Stimulated activated CD4-positive, alpha-beta T cell treated with anti-CD3 and anti-CD28 coated beads, Interleukin-1b, Interleukin-23, amount 100 ng/mL, for 1 hour (primary cell): Measurements from ENCODE around the gene CLCF1.

Experiments
- DNase-seq, 2 donors: peaks; one replicate each; pipeline ENCODE4 v3.0.0-alpha.2; 2020; ENCODE audit warnings: low read depth in 2 of 2

CLCF1 gene

GRCh38 chr11:67395555-67396258 lies 22.3 kb upstream of the CLCF1 start:
- no peak for DNase-seq

DNA sequence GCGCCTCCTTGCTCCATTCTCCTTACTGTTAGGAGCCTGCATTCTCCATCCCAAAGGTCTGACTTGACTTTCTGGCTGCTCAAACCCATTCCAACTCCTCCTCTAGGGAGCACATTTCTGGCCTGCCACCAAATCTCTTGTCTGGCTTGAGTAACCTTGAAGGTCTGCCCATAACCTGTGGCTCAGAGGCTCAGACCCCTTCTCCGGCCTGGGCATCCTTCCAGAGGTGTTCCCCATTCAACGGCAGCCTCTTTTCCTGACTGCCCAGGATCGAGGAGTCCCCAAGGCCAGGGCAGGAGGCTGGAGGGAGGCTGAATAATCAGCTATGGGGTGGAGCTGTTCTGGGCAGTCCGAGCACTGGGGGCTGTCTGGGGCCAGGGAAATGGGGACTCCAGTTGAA lies 20.6 kb upstream of the CLCF1 start:
- DNase-seq = no peak

- DNase-seq = no peak
Observed at GRCh38 chr11:67393437-67393836, 20.0 kb upstream of the CLCF1 start.

GRCh38 chr11:67392183-67392715 lies 18.9 kb upstream of the CLCF1 start:
- no peak for DNase-seq

- DNase-seq = peak; percentile 77 to 80
Observed at GRCh38 chr11:67391304-67392182, 18.1 kb upstream of the CLCF1 start, which contains the start of gene RAD9A. RAD9A (plus strand) TSS chr11:67391986; CDS start chr11:67392045, 59 bp downstream.

GRCh38 chr11:67390947-67391303 lies 17.5 kb upstream of the CLCF1 start:
- DNase-seq = no peak

DNA sequence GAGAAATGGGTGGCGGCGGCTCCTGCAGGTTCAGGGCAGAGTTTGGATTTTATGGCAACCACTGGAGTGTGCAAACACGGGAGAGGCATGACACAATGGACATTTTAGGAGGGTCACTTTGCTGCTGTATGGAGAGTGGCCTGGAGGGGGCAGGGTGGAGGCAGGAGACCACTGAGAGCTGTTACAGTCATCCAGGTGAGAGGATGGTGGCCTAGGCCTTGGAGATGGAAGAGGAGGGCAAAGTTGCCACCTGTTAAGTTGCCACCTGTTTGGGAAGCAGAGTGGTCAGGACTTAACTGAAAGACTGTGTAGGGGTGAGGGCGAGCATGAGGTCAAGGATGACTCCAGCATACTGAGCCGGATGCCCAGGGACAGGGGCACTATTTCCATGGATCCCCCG lies 16.1 kb upstream of the CLCF1 start:
- DNase-seq = no peak

DNA sequence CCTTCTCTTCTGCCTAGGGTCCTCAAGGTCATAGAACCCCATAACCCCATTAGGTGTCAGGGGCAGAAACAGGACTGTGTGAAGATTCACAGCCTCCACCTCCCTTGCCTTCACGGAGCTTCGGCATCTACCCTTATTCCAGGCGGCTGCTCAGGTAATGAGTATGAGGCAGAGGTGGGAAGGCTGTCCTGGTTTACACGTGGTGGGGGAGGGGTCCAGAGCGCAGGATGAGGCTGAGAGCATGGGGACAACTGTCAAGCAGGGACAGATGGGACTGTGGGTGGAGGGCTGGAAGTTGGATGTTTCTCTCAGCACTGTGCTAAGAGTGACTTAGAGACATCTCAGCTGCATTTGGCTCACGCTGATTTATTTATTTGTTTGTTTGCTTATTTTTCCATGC lies 14.1 kb upstream of the CLCF1 start:
- no peak for DNase-seq

DNA sequence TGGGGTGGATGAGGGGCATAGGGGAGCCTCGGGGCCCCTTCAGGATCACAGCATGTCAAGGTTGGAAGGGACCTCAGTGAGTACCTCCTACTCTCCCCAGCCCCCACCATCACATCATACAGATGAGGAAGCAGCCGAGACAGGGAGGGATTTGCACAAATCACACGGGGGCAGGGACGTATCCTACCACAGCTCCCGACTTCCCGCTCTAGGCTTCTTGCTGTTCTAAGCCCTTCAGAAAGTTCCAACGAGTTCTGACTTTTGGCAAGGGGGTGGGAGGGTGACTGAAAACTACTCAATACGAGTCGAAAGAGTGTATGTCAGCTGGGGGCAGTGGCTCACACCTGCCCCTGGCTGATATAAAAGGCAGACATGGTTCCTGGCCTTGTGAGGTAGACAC lies 13.7 kb upstream of the CLCF1 start:
- no peak for DNase-seq

DNA sequence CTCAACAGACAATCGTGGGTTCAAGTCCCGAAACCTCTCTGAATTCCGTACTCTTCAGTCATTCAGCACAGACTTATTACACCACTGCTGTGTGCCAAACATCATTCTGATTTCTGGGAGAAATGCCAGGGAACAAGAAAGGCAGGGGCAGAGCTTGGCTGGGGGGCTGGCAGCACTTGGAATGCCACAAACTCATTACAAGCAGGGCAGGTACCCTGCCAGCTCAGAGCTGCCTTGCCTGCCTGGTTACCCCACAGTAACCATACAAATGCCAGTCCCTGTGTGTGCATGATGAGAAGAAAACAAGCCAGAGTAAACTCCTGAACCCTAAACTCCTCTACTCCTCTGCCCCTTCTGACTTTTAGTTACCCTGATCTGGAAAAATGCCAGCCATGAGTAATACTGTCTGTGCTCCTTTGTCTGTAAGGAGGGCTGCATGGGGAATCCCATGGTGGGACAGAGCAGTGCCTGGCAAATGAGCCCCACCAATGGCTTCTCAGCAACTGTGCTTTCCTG lies 11.5 kb upstream of the CLCF1 start:
- no peak for DNase-seq

GRCh38 chr11:67382276-67383136 lies 9.1 kb upstream of the CLCF1 start:
- DNase-seq = peak; percentile 66 to 71

- DNase-seq = no peak
Observed at GRCh38 chr11:67381244-67381972, 8.0 kb upstream of the CLCF1 start.

DNA sequence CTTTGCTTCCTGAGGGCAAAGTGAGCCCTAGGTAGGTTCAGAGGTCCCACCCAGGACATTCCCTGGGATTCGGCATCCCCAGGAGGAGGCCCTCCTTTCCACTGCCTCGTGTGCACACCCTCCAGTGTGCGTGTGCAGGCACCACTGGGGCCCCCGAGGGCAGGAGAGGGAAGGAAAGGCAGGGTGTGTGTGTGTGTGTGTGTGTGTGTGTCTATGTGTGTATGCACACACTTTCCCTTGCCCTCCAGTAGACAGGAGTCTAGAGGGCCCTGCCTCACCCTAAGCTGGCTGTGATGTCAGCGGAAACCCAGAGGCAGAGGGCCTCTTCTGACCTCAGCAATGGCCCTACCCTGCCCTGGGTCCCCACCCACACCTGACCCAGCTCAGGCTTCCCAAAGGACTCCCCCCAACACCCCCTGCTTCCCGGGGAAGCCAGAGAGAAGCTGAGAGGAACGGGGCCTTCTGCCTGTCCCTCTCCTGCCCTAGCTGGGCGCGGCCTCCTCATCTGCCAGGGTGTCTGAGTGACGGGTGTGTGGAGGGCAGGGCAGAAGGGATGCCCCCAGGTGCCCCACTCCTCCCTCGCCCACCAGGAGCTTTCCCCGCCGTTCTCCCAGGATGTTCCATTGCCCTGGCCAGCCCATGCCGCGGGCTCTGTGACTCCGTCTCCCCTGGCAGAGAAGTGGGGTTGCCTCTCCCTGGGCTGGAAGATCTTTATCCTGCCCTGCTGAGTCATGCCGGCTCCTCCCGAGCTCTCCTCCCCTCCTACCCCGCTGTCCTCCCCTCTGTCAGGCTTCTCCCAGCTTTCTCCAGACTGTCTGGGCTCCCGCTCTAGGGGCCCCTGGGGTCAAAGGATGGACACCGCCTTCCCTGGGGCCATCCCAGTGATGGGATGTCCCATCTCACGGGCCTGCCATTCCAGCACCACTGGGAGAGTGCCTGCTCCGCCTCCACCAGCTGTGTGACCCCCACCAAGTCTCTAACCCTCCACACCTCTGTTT lies 6.0 kb upstream of the CLCF1 start:
- DNase-seq = no peak

DNA sequence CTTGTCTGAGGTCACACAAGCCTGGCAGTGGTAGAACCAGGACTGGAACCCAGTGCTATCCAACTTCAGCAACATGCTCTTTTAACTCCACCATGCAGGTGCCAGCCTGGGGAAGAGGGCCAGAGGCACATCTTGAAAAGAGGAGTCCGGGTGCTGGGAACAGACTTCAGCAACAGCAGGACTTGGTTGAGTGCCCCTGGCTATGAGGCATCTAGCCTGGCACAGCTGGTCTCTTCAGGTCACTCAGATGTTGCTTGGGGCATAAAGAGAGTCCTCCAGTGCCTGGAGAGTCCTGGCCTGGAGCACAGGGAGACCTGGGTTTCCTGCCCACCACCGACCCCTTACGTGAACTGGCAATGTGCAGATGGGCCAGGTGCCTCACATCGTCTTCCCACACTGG lies 5.1 kb upstream of the CLCF1 start:
- no peak for DNase-seq

DNA sequence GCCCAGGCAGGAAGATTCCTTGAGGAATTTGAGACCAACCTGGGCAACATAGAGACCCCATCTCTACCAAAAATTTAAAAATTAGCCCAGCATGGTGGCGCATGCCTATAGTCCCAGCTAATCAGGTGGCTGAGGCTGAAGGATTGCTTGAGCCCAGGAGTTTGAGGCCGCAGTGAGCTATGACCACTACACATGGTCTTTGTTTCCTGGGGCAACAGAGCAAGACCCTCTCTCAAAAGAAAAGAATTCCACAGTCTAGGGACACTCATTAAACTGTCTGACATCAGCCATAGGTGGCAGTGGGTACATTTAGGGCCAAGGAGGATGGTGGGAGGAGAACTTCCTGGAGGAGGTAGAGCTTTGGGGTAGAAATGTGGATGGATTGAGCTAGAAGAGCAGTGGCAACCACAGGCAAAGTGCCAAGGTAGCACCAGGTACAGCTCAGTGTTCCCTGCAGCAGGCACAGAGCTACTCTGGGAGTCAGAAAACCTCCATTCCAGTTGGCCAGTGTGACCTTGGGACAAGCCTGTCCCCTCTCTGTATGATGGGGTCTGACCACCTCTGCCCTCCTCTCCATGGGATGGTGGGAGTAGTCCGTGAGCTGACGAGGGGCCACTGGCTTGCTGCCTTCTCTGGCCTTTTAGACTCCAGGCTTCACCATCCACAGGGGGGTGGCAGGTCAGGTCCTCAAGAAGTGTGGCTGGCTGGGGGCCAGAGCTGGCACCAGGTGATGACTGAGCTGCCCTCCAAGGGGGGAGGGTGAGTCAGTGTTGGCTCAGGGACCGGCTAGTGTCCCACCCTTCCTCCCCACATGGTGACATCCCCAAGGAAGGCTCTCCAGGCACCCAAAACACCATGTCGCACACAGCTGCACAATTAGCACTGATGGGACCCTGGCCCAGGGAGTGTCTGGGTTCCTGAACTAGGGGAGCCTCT lies 3.7 kb upstream of the CLCF1 start:
- no peak for DNase-seq

DNA sequence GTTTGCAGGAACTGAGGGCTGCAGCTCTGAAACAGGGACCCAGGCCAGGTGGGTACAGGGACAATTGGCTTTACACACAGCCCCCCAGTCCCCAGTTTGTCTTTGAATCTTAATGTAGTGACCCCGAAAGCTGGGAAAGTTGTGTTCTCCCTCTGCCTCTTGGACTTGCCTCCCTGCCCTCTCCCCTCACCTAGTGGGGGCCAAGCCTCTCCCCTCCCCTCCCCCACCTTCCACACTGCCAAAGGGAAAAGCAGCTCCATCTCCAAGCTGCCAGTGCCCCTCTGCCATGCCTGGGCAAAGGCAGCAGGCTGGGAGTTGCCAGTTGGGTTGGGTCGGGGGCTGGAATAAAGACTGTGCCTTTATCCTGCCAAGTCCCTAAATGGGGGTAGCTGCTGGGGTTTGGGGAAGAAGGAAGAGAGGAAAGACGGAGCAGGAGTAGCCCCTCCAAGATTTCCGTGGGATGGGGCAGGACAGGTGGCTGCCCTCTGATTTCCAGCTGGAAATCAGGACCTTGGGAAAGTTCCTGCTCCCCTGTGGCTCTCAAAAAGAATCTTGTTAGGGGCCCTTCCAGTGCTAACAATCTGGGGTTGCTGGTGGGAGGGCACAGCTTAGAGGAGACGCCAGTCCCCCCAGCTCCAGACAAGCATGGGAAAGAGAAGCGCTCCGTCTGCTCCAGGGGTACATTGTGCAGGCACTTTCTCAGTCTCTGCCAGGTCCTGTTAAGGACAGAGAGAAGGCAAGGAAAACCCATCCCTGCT lies 2.8 kb upstream of the CLCF1 start:
- no peak for DNase-seq

- DNase-seq = no peak
Observed at GRCh38 chr11:67375320-67376055, 2.1 kb upstream of the CLCF1 start.
